ENCODE data around the gene BICDL2. TPM values are rescaled to one million over a fixed set of nuclear protein-coding genes. Genes with fewer than 3 reads are reported as not detected.
A peak's percentile ranks its signal among the peaks of the same experiment; 100 is the strongest.

Gene BICDL2
- total and polyA plus RNA-seq, 9 of the 15 experiments (the other 6 are each of a cell fraction or from before 2014, with no cell fraction given) = 0.09 to 0.28 (median 0.09) TPM; not detected in 6

GRCh38 chr16:3021449-3022207, 15.1 kb downstream of the BICDL2 start (continued):
- TF ChIP-seq PKNOX1 (IDR thresholded peaks at IDR 0.05) (no peak), NRF1 (conservative IDR thresholded peaks at IDR 0.05 in 1 of 2, IDR thresholded peaks at IDR 0.05 in 1 of 2) (peak in 1 of 2 experiments; percentile 37; a peak in 1 of 4 replicates), ZNF253 (CRISPR knock-in tag; conservative IDR thresholded peaks at IDR 0.05) (no peak), HSF4 (CRISPR knock-in tag; IDR thresholded peaks at IDR 0.05; ENCODE audit: borderline replicate concordance) (no peak), ZNF778 (CRISPR knock-in tag; IDR thresholded peaks at IDR 0.05) (no peak), CEBPB (tag; IDR thresholded peaks at IDR 0.05) (no peak), ZBTB11 (CRISPR knock-in tag; IDR thresholded peaks at IDR 0.05) (0 out of 6 replicates have a peak, but pooled peaks of 1 of the 3 experiments have one; percentile 29), KDM4B (IDR thresholded peaks at IDR 0.05; ENCODE audit: borderline replicate concordance in 2 of 2, low read depth in 1 of 2) (no peak), RFX7 (CRISPR knock-in tag; IDR thresholded peaks at IDR 0.05) (no peak), RB1 (IDR thresholded peaks at IDR 0.05; ENCODE audit: low read depth) (peak; percentile 43; the same call in 1 of the 2 replicates), SRF (CRISPR knock-in tag; IDR thresholded peaks at IDR 0.05) (peak in 1 of 2 experiments; percentile 21; a peak in 1 of 4 replicates), RBM22 (IDR thresholded peaks at IDR 0.05; ENCODE audit: low read depth, low read length, poor library complexity, severe bottlenecking) (peak; percentile 14), NFYB (IDR thresholded peaks at IDR 0.05; ENCODE audit: extremely low read depth, insufficient read length) (no peak), ZC3H11A (IDR thresholded peaks at IDR 0.05; ENCODE audit: low read depth, low read length) (no peak), ZNF551 (CRISPR knock-in tag; IDR thresholded peaks at IDR 0.05) (no peak), ZKSCAN3 (CRISPR knock-in tag; IDR thresholded peaks at IDR 0.05) (no peak), ZNF717 (CRISPR knock-in tag; IDR thresholded peaks at IDR 0.05) (no peak)
- TF ChIP-seq, protein P1, sequence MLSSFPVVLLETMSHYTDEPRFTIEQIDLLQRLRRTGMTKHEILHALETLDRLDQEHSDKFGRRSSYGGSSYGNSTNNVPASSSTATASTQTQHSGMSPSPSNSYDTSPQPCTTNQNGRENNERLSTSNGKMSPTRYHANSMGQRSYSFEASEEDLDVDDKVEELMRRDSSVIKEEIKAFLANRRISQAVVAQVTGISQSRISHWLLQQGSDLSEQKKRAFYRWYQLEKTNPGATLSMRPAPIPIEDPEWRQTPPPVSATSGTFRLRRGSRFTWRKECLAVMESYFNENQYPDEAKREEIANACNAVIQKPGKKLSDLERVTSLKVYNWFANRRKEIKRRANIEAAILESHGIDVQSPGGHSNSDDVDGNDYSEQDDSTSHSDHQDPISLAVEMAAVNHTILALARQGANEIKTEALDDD (IDR thresholded peaks at IDR 0.05) = no peak
- TF ChIP-seq, protein P2, sequence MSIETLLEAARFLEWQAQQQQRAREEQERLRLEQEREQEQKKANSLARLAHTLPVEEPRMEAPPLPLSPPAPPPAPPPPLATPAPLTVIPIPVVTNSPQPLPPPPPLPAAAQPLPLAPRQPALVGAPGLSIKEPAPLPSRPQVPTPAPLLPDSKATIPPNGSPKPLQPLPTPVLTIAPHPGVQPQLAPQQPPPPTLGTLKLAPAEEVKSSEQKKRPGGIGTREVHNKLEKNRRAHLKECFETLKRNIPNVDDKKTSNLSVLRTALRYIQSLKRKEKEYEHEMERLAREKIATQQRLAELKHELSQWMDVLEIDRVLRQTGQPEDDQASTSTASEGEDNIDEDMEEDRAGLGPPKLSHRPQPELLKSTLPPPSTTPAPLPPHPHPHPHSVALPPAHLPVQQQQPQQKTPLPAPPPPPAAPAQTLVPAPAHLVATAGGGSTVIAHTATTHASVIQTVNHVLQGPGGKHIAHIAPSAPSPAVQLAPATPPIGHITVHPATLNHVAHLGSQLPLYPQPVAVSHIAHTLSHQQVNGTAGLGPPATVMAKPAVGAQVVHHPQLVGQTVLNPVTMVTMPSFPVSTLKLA (conservative IDR thresholded peaks at IDR 0.05) = peak in 1 of 2 experiments; percentile 29; a peak in 1 of 4 replicates

All from K562 (cell line).